ENCODE measurements around the gene DCTN2. TPM values are rescaled to one million over a fixed set of nuclear protein-coding genes. Genes with fewer than 3 reads are reported as not detected.

The DCTN2 gene
- total RNA-seq, 2 donors from 2014 or later, result 110 to 114 TPM

DNA sequence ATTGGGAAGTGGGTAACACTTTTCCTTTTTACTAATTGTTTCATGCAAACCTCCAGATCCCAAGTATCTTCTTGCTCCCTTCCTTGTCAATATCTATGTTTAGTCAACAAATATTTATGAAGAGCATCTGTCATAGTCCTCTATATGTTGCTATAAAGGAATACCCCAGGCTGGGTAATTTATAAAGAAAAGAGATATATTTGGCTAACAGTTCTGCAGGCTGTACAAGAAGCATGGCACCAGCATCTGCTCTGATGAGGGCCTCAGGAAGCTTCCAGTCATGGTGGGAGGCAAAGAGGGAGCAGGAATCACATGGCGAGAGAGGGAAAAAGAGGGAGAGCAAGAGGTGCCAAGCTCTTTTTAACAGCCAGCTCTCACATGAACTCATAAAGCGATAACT lies 7.5 kb upstream of the DCTN2 start:
- no peak for TF ChIP-seq CTCF (conservative IDR thresholded peaks at IDR 0.05)
- Mint-ChIP-seq H3K9me3 (no peaks in the 10 kb centered on the region), H3K4me1 (peaks cover 11% of the 10 kb centered on the region), H3K36me3 (ENCODE audit: low read depth) (no peaks in the 10 kb centered on the region), H3K4me3 (no peak overlapping the region), H3K27ac (no peak overlapping the region), H3K27me3 (ENCODE audit: insufficient read depth) (peaks cover 18% of the 10 kb centered on the region)
- DNase-seq, result no peak
- 94 to 100% methylated on average over 1 to 2 of the region's 2 CpGs for WGBS, 2 experiments (ENCODE audit: insufficient coverage in 1 of 2, insufficient read length in 1 of 2)
- Histone ChIP-seq H3K27ac (ENCODE audit: low read depth, low read length) (no peak overlapping the region), H3K36me3 (ENCODE audit: control insufficient read depth, insufficient read depth, low read length) (no peaks in the 10 kb centered on the region), H3K27me3 (ENCODE audit: control insufficient read depth, insufficient read depth, low read length, poor library complexity, severe bottlenecking) (peaks cover 12% of the 10 kb centered on the region), H3K4me3 (ENCODE audit: low read length) (no peak overlapping the region), H3K4me1 (ENCODE audit: control insufficient read depth, insufficient read depth, low read length) (no peaks in the 10 kb centered on the region), H3K9ac (ENCODE audit: extremely low read depth, low read length, poor library complexity, severe bottlenecking) (no peak overlapping the region), H3K9me3 (ENCODE audit: control insufficient read depth, low read length) (no peaks in the 10 kb centered on the region)

GRCh38 chr12:57553343-57554202 lies 6.6 kb upstream of the DCTN2 start:
- no peak for DNase-seq
- Mint-ChIP-seq H3K36me3 (ENCODE audit: low read depth) (no peaks in the 10 kb centered on the region), H3K27me3 (ENCODE audit: insufficient read depth) (peaks cover 26% of the 10 kb centered on the region), H3K9me3 (no peaks in the 10 kb centered on the region), H3K4me3 (no peak overlapping the region), H3K4me1 (peaks cover 11% of the 10 kb centered on the region), H3K27ac (no peak overlapping the region)
- H3K9ac ChIP-seq (ENCODE audit: extremely low read depth, low read length, poor library complexity, severe bottlenecking), result no peak overlapping the region
- TF ChIP-seq CTCF (conservative IDR thresholded peaks at IDR 0.05), result no peak
- no peaks in the 10 kb centered on the region for H3K4me1 ChIP-seq (ENCODE audit: control insufficient read depth, insufficient read depth, low read length)
- no peaks in the 10 kb centered on the region for H3K36me3 ChIP-seq (ENCODE audit: control insufficient read depth, insufficient read depth, low read length)
- no peaks in the 10 kb centered on the region for H3K9me3 ChIP-seq (ENCODE audit: control insufficient read depth, low read length)
- WGBS, 2 experiments (ENCODE audit: insufficient coverage in 1 of 2, insufficient read length in 1 of 2), result 72 to 87% methylated on average over 6 to 7 of the region's 7 CpGs
- no peak overlapping the region for H3K4me3 ChIP-seq (ENCODE audit: low read length)
- peaks cover 21% of the 10 kb centered on the region for H3K27me3 ChIP-seq (ENCODE audit: control insufficient read depth, insufficient read depth, low read length, poor library complexity, severe bottlenecking)
- H3K27ac ChIP-seq (ENCODE audit: low read depth, low read length), result peak overlapping the region; percentile 25

DNA sequence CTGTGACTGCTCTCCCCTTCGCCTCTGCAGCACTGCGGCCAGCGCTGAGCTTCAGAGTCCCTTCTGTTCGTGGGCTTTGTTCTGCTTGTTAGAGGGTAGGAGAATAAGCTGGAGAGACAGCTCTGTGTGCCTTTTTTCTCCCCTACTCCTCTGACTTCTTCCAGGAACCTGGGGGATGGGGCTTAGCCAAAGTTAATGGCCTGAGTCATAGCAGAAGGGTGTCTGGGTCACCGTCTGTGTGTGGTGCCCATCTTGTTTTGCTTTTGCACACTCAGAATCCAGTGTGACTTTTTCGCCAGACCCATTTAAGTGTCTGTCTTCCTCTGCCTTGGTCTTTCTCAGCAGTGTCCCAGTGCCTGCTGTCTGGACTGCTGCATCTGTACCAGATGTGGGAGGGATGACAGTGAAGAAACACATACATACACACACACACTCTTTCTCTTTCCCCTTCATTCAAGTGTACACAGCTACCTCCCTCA lies 5.9 kb upstream of the DCTN2 start:
- H3K4me3 ChIP-seq (ENCODE audit: low read length), result no peak overlapping the region
- Mint-ChIP-seq H3K9me3 (no peaks in the 10 kb centered on the region), H3K36me3 (ENCODE audit: low read depth) (no peaks in the 10 kb centered on the region), H3K4me1 (peaks cover 11% of the 10 kb centered on the region), H3K4me3 (no peak overlapping the region), H3K27ac (no peak overlapping the region), H3K27me3 (ENCODE audit: insufficient read depth) (peaks cover 32% of the 10 kb centered on the region)
- WGBS, 2 experiments (ENCODE audit: insufficient coverage in 1 of 2, insufficient read length in 1 of 2), result 76 to 100% methylated on average over 1 to 6 of the region's 6 CpGs
- peak overlapping the region; percentile 25 for H3K27ac ChIP-seq (ENCODE audit: low read depth, low read length)
- H3K9ac ChIP-seq (ENCODE audit: extremely low read depth, low read length, poor library complexity, severe bottlenecking), result no peak overlapping the region
- H3K27me3 ChIP-seq (ENCODE audit: control insufficient read depth, insufficient read depth, low read length, poor library complexity, severe bottlenecking), result peaks cover 28% of the 10 kb centered on the region
- H3K36me3 ChIP-seq (ENCODE audit: control insufficient read depth, insufficient read depth, low read length), result no peaks in the 10 kb centered on the region
- no peaks in the 10 kb centered on the region for H3K4me1 ChIP-seq (ENCODE audit: control insufficient read depth, insufficient read depth, low read length)
- DNase-seq, result peak; percentile 55
- no peak for TF ChIP-seq CTCF (conservative IDR thresholded peaks at IDR 0.05)
- H3K9me3 ChIP-seq (ENCODE audit: control insufficient read depth, low read length), result no peaks in the 10 kb centered on the region
